Stimulated activated naive CD8-positive, alpha-beta T cell treated with anti-CD3 and anti-CD28 coated beads, Interleukin-15, amount 100 ng/mL, for 72 hours (primary cell): ENCODE data around the gene ORAI3.
A peak's percentile ranks its signal among the peaks of the same experiment; 100 is the strongest.

Experiments
- ATAC-seq: fragments of 150-1000 bp; cut with Tn5 transposase; 2 replicates; pipeline ENCODE4 v1.10.0; 2021; ENCODE audit warnings: mild to moderate bottlenecking, moderate library complexity
- DNase-seq, 2 donors: peaks; one replicate each; pipeline ENCODE4 v3.0.0; 2021 to 2022
- H3K27ac Mint-ChIP-seq, 2 donors: one replicate each; pipeline ENCODE4 v1.8.0; 2022; ENCODE audit warnings: mild to moderate bottlenecking in 2 of 2, mixed read lengths in 2 of 2, moderate library complexity in 2 of 2
- H3K27me3 Mint-ChIP-seq: one replicate; pipeline ENCODE4 v1.8.0; 2022; ENCODE audit warnings: mixed read lengths
- H3K4me1 Mint-ChIP-seq: one replicate; pipeline ENCODE4 v1.8.0; 2022; ENCODE audit warnings: mild to moderate bottlenecking, mixed read lengths
- H3K4me3 Mint-ChIP-seq, 2 donors: one replicate each; pipeline ENCODE4 v1.8.0; 2022; ENCODE audit warnings: mild to moderate bottlenecking in 2 of 2, mixed read lengths in 2 of 2, moderate library complexity in 1 of 2
- H3K9me3 Mint-ChIP-seq, 2 donors: one replicate each; pipeline ENCODE4 v1.8.0; 2022; ENCODE audit warnings: mixed read lengths in 2 of 2

ORAI3 gene

GRCh38 chr16:30985401-30986128 lies 36.7 kb downstream of the ORAI3 start:
- Mint-ChIP-seq H3K27me3 (no peaks in the 10 kb centered on the region), H3K9me3 (no peaks in the 10 kb centered on the region), H3K27ac (no peak overlapping the region), H3K4me3 (peak overlapping the region in 1 of 2 donors; percentile 48), H3K4me1 (peaks cover 24% of the 10 kb centered on the region)
- peak; percentile 29 for ATAC-seq
- DNase-seq, result no peak

- Mint-ChIP-seq H3K27me3 (no peaks in the 10 kb centered on the region), H3K4me3 (no peak overlapping the region), H3K27ac (no peak overlapping the region), H3K4me1 (peaks cover 24% of the 10 kb centered on the region), H3K9me3 (no peaks in the 10 kb centered on the region)
- no peak for DNase-seq
- no peak for ATAC-seq
Observed at GRCh38 chr16:30986129-30986991, 37.5 kb downstream of the ORAI3 start.

- Mint-ChIP-seq H3K27ac (no peak overlapping the region), H3K4me1 (peaks cover 26% of the 10 kb centered on the region), H3K4me3 (no peak overlapping the region), H3K9me3 (no peaks in the 10 kb centered on the region), H3K27me3 (no peaks in the 10 kb centered on the region)
- DNase-seq (no peak), ATAC-seq (no peak)
Observed at GRCh38 chr16:30987581-30988190, 38.8 kb downstream of the ORAI3 start.

GRCh38 chr16:30989469-30990047 lies 40.7 kb downstream of the ORAI3 start:
- Mint-ChIP-seq H3K4me1 (peaks cover 26% of the 10 kb centered on the region), H3K27ac (no peak overlapping the region), H3K4me3 (no peak overlapping the region), H3K9me3 (no peaks in the 10 kb centered on the region), H3K27me3 (no peaks in the 10 kb centered on the region)
- DNase-seq (no peak), ATAC-seq (no peak)

GRCh38 chr16:30990105-30990504 lies 41.2 kb downstream of the ORAI3 start:
- ATAC-seq, result no peak
- no peaks in the 10 kb centered on the region for H3K27me3 Mint-ChIP-seq

GRCh38 chr16:30991052-30991451 lies 42.2 kb downstream of the ORAI3 start:
- H3K4me3 Mint-ChIP-seq, result no peak overlapping the region
- DNase-seq (no peak), ATAC-seq (no peak)
- H3K9me3 Mint-ChIP-seq, result no peaks in the 10 kb centered on the region
- peaks cover 26% of the 10 kb centered on the region for H3K4me1 Mint-ChIP-seq
- H3K27ac Mint-ChIP-seq, result peak overlapping the region; percentile 33 to 80
- no peaks in the 10 kb centered on the region for H3K27me3 Mint-ChIP-seq

More at GRCh38 chr16:30990105-30990504, 41.2 kb downstream of the ORAI3 start:
- Mint-ChIP-seq H3K9me3 (no peaks in the 10 kb centered on the region), H3K4me3 (no peak overlapping the region), H3K27ac (no peak overlapping the region), H3K4me1 (peaks cover 26% of the 10 kb centered on the region)
- DNase-seq, result no peak

- Mint-ChIP-seq H3K27me3 (no peaks in the 10 kb centered on the region), H3K4me1 (peaks cover 33% of the 10 kb centered on the region), H3K27ac (no peak overlapping the region), H3K9me3 (no peaks in the 10 kb centered on the region), H3K4me3 (no peak overlapping the region)
- ATAC-seq (no peak), DNase-seq (no peak)
Observed at GRCh38 chr16:30992276-30992780, 43.5 kb downstream of the ORAI3 start.

GRCh38 chr16:30992931-30993816 lies 44.3 kb downstream of the ORAI3 start:
- Mint-ChIP-seq H3K4me1 (peaks cover 33% of the 10 kb centered on the region), H3K27ac (no peak overlapping the region), H3K27me3 (no peaks in the 10 kb centered on the region), H3K9me3 (no peaks in the 10 kb centered on the region), H3K4me3 (no peak overlapping the region)
- ATAC-seq (no peak), DNase-seq (no peak)

GRCh38 chr16:30995927-30996323 lies 47.1 kb downstream of the ORAI3 start:
- H3K4me1 Mint-ChIP-seq, result peaks cover 33% of the 10 kb centered on the region
- no peaks in the 10 kb centered on the region for H3K27me3 Mint-ChIP-seq
- peak overlapping the region; percentile 90 to 91 for H3K4me3 Mint-ChIP-seq
- H3K9me3 Mint-ChIP-seq, result no peaks in the 10 kb centered on the region
- ATAC-seq, result no peak
- peak overlapping the region in 1 of 2 donors; percentile 59 for H3K27ac Mint-ChIP-seq
- no peak for DNase-seq

GRCh38 chr16:30996324-30996984 lies 47.6 kb downstream of the ORAI3 start:
- peaks cover 33% of the 10 kb centered on the region for H3K4me1 Mint-ChIP-seq
- no peak for DNase-seq
- peak overlapping the region; percentile 55 to 59 for H3K27ac Mint-ChIP-seq
- no peaks in the 10 kb centered on the region for H3K9me3 Mint-ChIP-seq
- H3K27me3 Mint-ChIP-seq, result no peaks in the 10 kb centered on the region
- peak overlapping the region; percentile 90 to 91 for H3K4me3 Mint-ChIP-seq
- peak; percentile 9 for ATAC-seq

- peak; percentile 95 for ATAC-seq
- Mint-ChIP-seq H3K9me3 (no peaks in the 10 kb centered on the region), H3K4me1 (peaks cover 33% of the 10 kb centered on the region), H3K27ac (peak overlapping the region; percentile 55 to 78), H3K27me3 (no peaks in the 10 kb centered on the region), H3K4me3 (peak overlapping the region; percentile 90 to 91)
- peak; percentile 76 to 77 for DNase-seq
Observed at GRCh38 chr16:30996985-30997724, 48.3 kb downstream of the ORAI3 start.

- Mint-ChIP-seq H3K9me3 (no peaks in the 10 kb centered on the region), H3K4me1 (peaks cover 27% of the 10 kb centered on the region), H3K27ac (peak overlapping the region in 1 of 2 donors; percentile 78), H3K27me3 (no peaks in the 10 kb centered on the region), H3K4me3 (peak overlapping the region; percentile 90 to 91)
- ATAC-seq, result no peak
- DNase-seq, result no peak
Observed at GRCh38 chr16:30997725-30998711, 49.1 kb downstream of the ORAI3 start.
